GM12875 (cell line): ENCODE measurements around the gene CYTH3.

ENCODE experiments used
- H3K4me3 ChIP-seq: one replicate; pipeline ENCODE4 v1.5.1; 2011; ENCODE audit warnings: low read depth, low read length, control low read depth
- TF ChIP-seq, protein P1 (sequence below): IDR thresholded peaks from 2 replicates; pipeline ENCODE4 v1.5.1; 2011; ENCODE audit warnings: low read depth, mild to moderate bottlenecking, control low read depth, inconsistent platforms, low read length, moderate library complexity, borderline replicate concordance; ENCODE audit not compliant: insufficient read depth

Gene CYTH3

DNA sequence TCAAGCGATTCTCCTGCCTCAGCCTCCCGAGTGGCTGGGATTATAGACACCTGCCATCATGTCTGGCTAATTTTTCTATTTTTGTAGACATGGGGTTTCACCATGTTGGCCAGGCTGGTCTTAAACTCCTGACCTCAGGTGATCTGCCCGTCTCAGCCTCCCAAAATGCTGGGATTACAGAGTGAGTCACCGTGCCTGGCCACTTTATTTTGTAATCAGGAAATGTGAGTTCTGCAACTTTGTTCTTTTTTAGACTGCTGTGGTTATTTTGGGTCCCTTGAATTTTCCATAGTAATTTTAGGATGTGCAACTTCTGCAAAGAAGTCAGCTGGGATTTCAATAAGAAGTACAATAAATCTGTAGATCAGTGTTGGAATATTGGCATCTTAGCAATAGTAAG is 96.8 kb downstream of the CYTH3 start:
- no peak overlapping the region for H3K4me3 ChIP-seq
- TF ChIP-seq, protein P1, sequence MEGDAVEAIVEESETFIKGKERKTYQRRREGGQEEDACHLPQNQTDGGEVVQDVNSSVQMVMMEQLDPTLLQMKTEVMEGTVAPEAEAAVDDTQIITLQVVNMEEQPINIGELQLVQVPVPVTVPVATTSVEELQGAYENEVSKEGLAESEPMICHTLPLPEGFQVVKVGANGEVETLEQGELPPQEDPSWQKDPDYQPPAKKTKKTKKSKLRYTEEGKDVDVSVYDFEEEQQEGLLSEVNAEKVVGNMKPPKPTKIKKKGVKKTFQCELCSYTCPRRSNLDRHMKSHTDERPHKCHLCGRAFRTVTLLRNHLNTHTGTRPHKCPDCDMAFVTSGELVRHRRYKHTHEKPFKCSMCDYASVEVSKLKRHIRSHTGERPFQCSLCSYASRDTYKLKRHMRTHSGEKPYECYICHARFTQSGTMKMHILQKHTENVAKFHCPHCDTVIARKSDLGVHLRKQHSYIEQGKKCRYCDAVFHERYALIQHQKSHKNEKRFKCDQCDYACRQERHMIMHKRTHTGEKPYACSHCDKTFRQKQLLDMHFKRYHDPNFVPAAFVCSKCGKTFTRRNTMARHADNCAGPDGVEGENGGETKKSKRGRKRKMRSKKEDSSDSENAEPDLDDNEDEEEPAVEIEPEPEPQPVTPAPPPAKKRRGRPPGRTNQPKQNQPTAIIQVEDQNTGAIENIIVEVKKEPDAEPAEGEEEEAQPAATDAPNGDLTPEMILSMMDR, result no peak

- TF ChIP-seq, protein P1, result no peak
- no peak overlapping the region for H3K4me3 ChIP-seq
Observed at GRCh38 chr7:6172910-6173295, 99.5 kb downstream of the CYTH3 start.

GRCh38 chr7:6172224-6172909 is 100.1 kb downstream of the CYTH3 start:
- no peak overlapping the region for H3K4me3 ChIP-seq
- TF ChIP-seq, protein P1, result no peak

GRCh38 chr7:6171532-6172223 is 100.7 kb downstream of the CYTH3 start:
- H3K4me3 ChIP-seq, result no peak overlapping the region
- TF ChIP-seq, protein P1, result no peak

DNA sequence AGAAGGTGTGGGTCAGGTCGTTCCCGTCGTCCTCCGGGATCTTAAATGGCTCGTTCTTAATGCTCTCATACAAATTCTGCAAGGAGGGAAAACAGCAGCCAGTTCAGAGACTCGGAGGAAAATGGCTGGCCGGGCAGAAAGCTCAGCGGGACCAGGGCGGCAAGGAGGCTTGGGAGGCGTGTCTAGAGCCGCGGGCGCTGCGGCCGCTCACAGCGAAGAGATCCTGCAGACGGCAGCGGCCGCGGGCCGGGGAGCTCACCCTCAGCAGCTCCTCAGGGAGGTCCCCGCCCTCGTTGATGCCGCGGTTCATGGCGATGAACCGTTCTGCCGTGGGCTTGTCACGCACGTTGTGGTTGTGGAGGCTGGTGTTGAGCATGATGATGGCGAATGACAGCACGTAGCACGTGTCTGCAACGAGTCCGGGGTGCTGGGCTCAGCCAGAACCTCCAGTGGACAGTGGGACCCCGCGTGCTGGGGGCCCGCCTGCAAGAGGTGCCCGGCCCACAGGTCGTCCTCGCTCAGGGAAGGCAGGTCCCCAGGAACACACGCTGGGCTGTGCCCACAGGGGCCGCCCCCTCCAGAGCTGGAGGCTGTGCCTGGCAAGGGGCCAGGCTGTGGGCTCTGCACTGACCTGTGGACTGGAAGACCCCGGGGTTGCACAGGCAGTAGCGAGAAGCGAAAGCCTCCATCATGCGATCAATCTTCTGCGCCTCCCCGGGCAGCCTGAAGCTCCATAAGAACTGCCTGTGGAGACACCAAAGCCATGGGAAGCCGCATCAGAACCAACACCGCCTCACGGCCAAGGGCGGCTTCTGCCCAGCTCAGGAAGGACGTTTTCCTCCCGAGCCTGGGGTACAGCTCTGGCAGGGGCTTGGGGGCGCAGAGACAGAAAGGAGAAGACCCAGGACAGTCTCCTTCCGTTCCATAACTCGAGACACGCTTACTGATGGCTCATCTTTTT is 101.6 kb downstream of the CYTH3 start:
- no peak overlapping the region for H3K4me3 ChIP-seq
- TF ChIP-seq, protein P1, result no peak

GRCh38 chr7:6169805-6170520 is 102.5 kb downstream of the CYTH3 start:
- H3K4me3 ChIP-seq, result no peak overlapping the region

More at GRCh38 chr7:6169805-6170520, 102.5 kb downstream of the CYTH3 start:
- TF ChIP-seq, protein P1, result no peak
